GM18517 (cell line): ENCODE results near the gene ATP2A2.
A peak's percentile ranks its signal among the peaks of the same experiment; 100 is the strongest.

Experiments
- ATAC-seq: cut with Tn5 transposase; IDR thresholded peaks from one replicate; pipeline ENCODE4 v1.9.1; 2021; ENCODE audit warnings: mild to moderate bottlenecking, moderate library complexity; ENCODE audit not compliant: unreplicated experiment

ATP2A2 gene

GRCh38 chr12:110258466-110258865 lies 22.6 kb upstream of the ATP2A2 start:
- ATAC-seq: no peak

GRCh38 chr12:110262442-110263388 lies 18.3 kb upstream of the ATP2A2 start:
- ATAC-seq: no peak

DNA sequence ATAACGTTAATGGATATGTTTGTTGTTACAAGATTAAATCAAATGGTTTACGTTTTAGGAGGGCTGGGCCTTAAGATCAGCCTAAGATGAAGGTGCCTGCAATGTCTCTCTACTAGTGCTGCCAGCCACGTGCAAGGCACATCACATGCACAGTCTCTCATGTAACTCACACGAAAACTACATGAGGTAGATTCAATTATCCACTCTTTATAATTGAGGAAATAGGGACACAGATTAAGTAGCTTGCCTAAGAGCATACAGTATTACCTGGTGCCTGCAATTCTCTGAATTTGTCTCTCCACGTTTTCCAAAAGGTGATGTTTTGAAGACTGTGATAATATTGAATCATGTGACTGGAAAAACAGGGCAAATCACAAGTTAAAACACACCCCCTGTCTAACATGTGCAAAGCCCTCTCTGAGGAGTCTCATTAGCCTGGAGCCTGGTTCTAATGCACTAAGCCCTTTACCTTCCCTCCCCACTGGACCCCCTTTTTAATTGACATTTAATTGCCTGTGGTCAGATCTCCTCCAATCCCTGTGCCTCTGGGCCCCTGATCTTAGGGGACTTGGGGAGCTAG lies 14.6 kb upstream of the ATP2A2 start:
- no peak for ATAC-seq

- no peak for ATAC-seq
Observed at GRCh38 chr12:110266980-110267620, 13.9 kb upstream of the ATP2A2 start.

DNA sequence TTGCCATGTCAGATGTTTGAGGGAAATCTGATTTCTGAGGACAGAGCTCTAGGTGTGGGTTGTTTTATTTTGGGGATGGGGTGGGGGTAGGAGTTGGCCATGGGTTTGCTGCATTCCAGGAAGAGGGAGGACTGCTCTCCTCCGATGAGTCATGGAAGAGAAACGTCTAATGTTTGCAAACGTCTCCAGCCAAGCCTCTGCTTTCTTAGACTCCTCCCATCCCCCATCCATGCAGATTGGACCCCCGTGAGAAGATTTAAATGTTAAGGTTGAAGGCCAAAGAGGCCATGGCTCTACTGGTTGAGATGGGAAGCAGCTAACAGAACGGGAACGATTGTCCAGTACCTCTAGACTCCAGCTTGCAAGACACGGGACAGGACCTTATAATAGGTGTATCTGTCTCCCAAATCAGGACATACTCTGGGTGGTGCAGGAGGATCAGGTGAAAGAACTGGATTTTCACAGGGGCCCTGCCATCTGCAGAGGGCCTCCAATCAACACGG lies 11.4 kb upstream of the ATP2A2 start:
- no peak for ATAC-seq

DNA sequence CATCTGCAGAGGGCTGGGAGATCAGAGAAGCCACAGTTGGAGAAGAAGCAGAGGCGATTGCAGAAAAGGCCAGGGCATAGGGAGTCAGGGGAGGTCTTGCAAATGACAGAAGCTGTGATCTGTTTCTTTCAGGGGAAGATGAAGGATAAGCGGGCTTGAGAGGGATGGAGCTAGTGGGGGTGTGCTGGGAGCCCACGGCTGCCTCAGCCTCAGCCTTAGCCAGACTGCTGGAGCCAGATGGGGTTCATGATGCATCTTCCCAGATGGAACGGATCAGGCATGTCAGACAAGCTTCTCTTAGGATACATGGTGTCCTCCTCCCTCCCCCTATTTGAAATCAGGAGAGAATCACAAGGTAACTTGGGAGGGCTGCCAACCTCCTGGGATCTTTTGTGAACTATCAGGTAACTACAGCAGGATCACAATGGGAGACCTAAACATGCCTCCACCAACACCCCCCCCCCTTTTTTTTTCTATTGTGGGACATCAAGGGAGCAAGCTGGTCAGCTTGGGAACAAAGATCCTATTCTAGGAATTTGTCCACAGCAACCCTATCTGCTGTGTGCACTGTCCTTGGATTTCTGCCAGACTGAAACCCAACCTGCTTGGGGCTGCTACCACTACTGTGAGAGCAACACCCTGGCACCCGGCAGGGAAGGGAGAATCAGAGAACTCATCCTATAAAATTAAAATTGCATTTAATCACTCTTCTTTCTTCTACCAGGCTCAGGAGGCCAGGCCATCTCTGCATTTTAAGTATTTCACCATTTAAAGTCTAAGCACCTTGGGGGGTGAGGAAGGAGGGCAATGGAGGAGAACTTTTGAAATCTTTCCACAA lies 10.7 kb upstream of the ATP2A2 start:
- ATAC-seq: no peak

DNA sequence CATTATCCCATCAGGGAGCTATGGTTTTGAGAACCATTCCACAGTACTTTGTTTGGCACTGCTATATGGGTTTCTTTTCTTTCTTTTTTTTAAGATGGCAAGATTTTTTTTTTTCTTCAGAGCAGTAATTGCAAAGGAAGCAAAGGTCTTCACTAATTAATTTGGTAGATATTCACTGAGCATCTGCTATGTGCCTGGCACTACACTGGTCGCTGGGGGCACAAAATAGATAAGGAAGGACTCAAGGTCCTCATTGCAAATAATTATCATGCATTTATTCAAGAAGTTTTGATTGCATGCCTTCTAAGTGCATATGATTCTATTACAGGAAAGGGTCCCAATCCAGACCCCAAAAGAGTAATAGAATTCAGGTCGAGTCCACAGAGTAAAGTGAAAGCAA lies 10.0 kb upstream of the ATP2A2 start:
- ATAC-seq: no peak

DNA sequence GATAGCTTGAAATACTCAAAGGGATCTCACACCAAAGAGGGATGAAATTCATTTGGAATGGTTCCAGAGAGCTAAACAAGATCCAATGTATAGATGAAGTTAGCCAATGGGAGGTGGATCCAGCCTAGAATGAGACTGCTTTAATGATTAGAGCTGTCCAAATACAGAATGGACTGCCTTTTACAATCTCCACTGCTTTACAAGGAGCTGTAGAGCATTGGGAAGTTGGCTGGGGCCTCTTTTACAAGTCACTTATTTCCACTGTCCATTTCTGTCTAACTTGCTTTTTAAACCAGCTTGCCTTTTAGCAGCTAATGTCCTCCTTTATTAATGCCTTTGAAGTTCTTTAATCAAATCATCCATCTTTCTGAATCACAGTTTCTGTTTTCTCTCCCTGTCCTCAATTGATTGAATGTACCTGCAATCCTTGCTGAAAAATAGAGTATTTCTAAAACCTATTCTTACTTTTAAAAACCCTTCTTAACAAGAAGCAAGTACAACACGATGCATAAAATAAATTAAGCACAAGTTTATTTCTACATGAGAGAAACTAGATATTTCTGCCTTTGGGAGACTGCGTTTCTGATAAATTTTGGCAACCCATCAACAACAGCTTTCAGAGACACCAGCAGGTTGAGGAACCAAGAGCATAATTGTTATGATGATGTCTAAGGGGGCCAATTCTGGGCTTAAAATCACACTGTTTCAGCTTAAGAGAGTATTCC lies 3.4 kb upstream of the ATP2A2 start:
- no peak for ATAC-seq

DNA sequence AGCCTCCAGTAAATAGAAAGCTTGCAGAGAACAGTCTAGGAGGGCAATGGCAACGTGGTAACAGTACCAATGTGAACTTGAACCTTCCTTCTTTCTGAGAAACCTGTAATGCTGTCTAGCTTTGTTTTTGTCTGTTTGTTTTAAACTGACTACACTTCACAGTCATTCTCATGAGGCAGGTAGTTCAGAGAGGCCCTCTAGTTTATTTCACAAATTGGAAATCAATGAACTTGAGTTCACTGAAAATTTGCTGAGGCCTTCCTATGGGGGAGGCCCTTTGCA lies 2.9 kb upstream of the ATP2A2 start:
- no peak for ATAC-seq

DNA sequence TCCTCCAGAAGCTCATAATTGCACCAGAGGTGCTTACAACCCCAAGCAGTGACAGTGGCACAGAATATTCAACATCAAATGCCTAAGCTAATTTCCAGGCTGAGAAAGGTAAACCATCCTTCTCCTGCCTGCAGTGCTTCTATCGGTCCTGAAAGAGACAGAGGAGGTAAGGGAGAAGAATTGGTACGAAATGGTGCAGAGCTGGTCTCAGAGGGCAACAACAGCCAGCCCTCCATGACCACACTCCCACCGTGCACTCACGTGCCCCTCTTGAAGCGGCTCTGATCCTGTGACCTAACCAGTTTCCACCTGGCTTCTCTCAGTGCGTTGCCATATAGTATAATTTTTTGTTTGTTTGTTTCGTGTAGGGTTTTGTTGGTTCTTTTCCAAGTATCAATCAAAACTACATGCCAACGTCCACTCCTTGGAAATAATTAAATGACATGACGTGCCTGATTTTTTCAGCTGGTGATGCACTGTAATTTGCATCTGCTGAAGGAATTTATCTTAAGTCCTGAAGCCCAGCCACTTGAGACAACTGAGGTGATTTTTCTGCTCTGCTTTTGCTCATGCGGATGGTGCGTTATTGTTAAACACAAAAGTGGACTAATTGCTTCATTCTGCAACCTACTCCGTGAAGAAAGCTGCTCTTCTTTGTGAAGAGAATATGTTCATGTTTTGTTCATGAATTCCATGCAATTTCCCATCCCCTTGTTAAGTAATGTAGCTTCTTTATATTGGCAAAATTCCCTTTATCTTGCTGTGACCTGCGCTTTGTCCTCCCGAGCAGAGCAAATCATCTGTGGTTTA lies 1.3 kb upstream of the ATP2A2 start:
- ATAC-seq: no peak

- peak; percentile 2 for ATAC-seq
Observed at GRCh38 chr12:110280392-110280778, 662 bp upstream of the ATP2A2 start.

GRCh38 chr12:110281549-110282299 lies 677 bp downstream of the ATP2A2 start:
- ATAC-seq: peak; percentile 22

- no peak for ATAC-seq
Observed at GRCh38 chr12:110282300-110282860, 1.3 kb downstream of the ATP2A2 start.

- ATAC-seq: no peak
Observed at GRCh38 chr12:110282956-110283817, 2.1 kb downstream of the ATP2A2 start.

GRCh38 chr12:110284597-110284996 lies 3.5 kb downstream of the ATP2A2 start:
- ATAC-seq: no peak

GRCh38 chr12:110286623-110287022 lies 5.6 kb downstream of the ATP2A2 start:
- ATAC-seq: no peak

DNA sequence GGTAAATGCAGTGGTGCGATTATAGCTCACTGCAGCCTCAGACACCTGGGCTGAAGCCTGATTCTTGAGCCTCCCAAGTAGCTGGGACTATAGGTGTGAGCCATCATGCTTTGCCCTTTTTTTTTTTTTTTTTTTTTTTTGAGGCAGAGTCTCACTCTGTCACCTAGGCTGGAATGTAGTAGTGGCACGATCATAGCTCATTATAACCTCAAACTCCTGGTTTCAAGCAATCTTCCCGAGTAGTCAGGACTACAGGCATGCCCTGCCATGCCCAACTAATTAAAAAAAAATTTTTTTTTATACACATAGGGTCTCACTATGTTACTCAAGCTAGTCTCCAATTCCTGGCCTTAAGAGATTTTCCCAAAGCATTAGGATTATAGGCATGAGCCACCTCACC lies 6.9 kb downstream of the ATP2A2 start:
- ATAC-seq: no peak
